OCI-LY1 (cell line): ENCODE measurements around the gene DLAT.

ENCODE experiments used
- H2AFZ ChIP-seq: fragments of 200-600 bp; sonication (generic), shearing (Covaris generic); 2 replicates; pipeline ENCODE4 v1.6.0; 2014; ENCODE audit warnings: antibody characterized with exemption, mild to moderate bottlenecking, low read length
- H3F3A ChIP-seq: fragments of 200-600 bp; sonication (generic), shearing (Covaris generic); 2 replicates; pipeline ENCODE4 v1.6.0; 2014; ENCODE audit warnings: mild to moderate bottlenecking, antibody characterized with exemption, low read length, moderate library complexity; ENCODE audit not compliant: insufficient read depth
- H3K27ac ChIP-seq: fragments of 200-600 bp; sonication (generic); 2 replicates; pipeline ENCODE4 v1.5.1; 2014; ENCODE audit warnings: low read length, mixed run types, mild to moderate bottlenecking, low read depth; ENCODE audit not compliant: poor library complexity, severe bottlenecking
- H3K27me3 ChIP-seq: fragments of 200-600 bp; sonication (generic); 2 replicates; pipeline ENCODE4 v1.6.0; 2014; ENCODE audit warnings: antibody characterized with exemption, mild to moderate bottlenecking, low read length, moderate library complexity; ENCODE audit not compliant: insufficient read depth
- H3K36me3 ChIP-seq: fragments of 200-600 bp; sonication (generic); 2 replicates; pipeline ENCODE4 v1.6.1; 2014; ENCODE audit warnings: mild to moderate bottlenecking, antibody characterized with exemption, low read length, moderate library complexity, mixed read lengths; ENCODE audit not compliant: insufficient read depth
- H3K4me1 ChIP-seq: fragments of 200-600 bp; sonication (generic); 2 replicates; pipeline ENCODE4 v1.5.1; 2014; ENCODE audit warnings: mild to moderate bottlenecking, low read length, moderate library complexity; ENCODE audit not compliant: insufficient read depth, severe bottlenecking
- H3K4me2 ChIP-seq: fragments of 200-600 bp; sonication (generic), shearing (Covaris generic); 2 replicates; pipeline ENCODE4 v1.6.1; 2014; ENCODE audit warnings: low read length
- H3K4me3 ChIP-seq: fragments of 200-600 bp; sonication (generic); 2 replicates; pipeline ENCODE4 v1.5.1; 2014; ENCODE audit warnings: low read length, low read depth, mild to moderate bottlenecking, mixed read lengths; ENCODE audit not compliant: poor library complexity, severe bottlenecking
- H3K79me2 ChIP-seq: fragments of 200-600 bp; shearing (Covaris generic); 2 replicates; pipeline ENCODE4 v1.6.1; 2016; ENCODE audit warnings: mixed run types, low read length, mixed read lengths; ENCODE audit not compliant: insufficient read depth
- H3K9ac ChIP-seq: fragments of 200-600 bp; sonication (generic), shearing (Covaris generic); 2 replicates; pipeline ENCODE4 v1.6.1; 2014; ENCODE audit warnings: mild to moderate bottlenecking, low read length, mixed read lengths
- H3K9me2 ChIP-seq: fragments of 200-600 bp; sonication (generic), shearing (Covaris generic); 2 replicates; pipeline ENCODE4 v1.6.1; 2014; ENCODE audit warnings: low read depth, mild to moderate bottlenecking, low read length, mixed read lengths
- H3K9me3 ChIP-seq: fragments of 200-600 bp; shearing (Covaris generic); 2 replicates; pipeline ENCODE4 v1.6.1; 2014; ENCODE audit warnings: low read length, mixed read lengths
- H4K20me1 ChIP-seq: fragments of 200-600 bp; sonication (generic), shearing (Covaris generic); 2 replicates; pipeline ENCODE4 v1.6.0; 2016; ENCODE audit warnings: mild to moderate bottlenecking, low read length; ENCODE audit not compliant: insufficient read depth
- CTCF ChIP-seq: fragments of 200-600 bp; sonication (generic), shearing (Covaris generic); IDR thresholded peaks from 2 replicates; pipeline ENCODE4 v1.5.1; 2017; ENCODE audit warnings: mild to moderate bottlenecking, antibody characterized with exemption, low read length, moderate library complexity, mixed read lengths
- EZH2 ChIP-seq: fragments of 200-600 bp; sonication (generic), shearing (Covaris generic); IDR thresholded peaks from 2 replicates; pipeline ENCODE4 v1.8.0; 2017; ENCODE audit warnings: borderline replicate concordance, mixed run types, mild to moderate bottlenecking, antibody characterized with exemption, low read length, moderate library complexity, mixed read lengths

The DLAT gene

GRCh38 chr11:112103446-112103845 is 78.2 kb downstream of the DLAT start:
- peaks cover 1% of the 10 kb centered on the region; the same call in 1 of the 2 replicates for H3K36me3 ChIP-seq
- H3K4me2 ChIP-seq = no peak overlapping the region
- H2AFZ ChIP-seq = no peak overlapping the region
- no peaks in the 10 kb centered on the region for H4K20me1 ChIP-seq
- H3K27ac ChIP-seq = no peak overlapping the region
- TF ChIP-seq EZH2 = no peak
- no peak for TF ChIP-seq CTCF
- no peaks in the 10 kb centered on the region for H3K9me2 ChIP-seq
- H3K9me3 ChIP-seq = no peaks in the 10 kb centered on the region
- H3K4me1 ChIP-seq = no peaks in the 10 kb centered on the region
- H3F3A ChIP-seq = no peaks in the 10 kb centered on the region
- no peak overlapping the region for H3K9ac ChIP-seq
- H3K79me2 ChIP-seq = no peaks in the 10 kb centered on the region
- no peak overlapping the region for H3K4me3 ChIP-seq
- H3K27me3 ChIP-seq = no peaks in the 10 kb centered on the region

DNA sequence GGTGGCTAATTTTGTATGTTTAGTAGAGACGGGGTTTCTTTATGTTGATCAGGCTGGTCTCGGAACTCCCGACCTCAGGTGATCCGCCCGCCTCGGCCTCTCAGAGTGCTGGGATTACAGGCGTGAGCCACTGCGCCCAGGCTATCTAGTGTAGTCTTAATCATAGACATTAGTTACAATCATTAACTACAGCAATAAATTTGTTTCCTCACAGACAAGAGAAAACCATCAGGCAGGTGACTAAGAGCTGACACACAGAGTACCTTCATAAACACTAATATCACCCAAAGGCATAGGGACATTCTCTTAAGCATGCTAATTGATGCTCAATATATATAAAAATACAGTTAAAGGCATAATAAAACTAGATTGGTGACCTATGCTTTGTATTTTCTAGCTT is 80.9 kb downstream of the DLAT start:
- no peaks in the 10 kb centered on the region for H3K36me3 ChIP-seq
- H3K4me3 ChIP-seq = no peak overlapping the region
- H3K9me2 ChIP-seq = no peaks in the 10 kb centered on the region
- H3K27me3 ChIP-seq = no peaks in the 10 kb centered on the region
- no peak overlapping the region for H3K9ac ChIP-seq
- no peaks in the 10 kb centered on the region for H4K20me1 ChIP-seq
- no peak overlapping the region for H2AFZ ChIP-seq
- TF ChIP-seq CTCF = no peak
- TF ChIP-seq EZH2 = no peak
- no peak overlapping the region for H3K27ac ChIP-seq
- no peaks in the 10 kb centered on the region for H3K79me2 ChIP-seq
- no peak overlapping the region for H3K4me2 ChIP-seq
- H3K9me3 ChIP-seq = peaks cover 5% of the 10 kb centered on the region; the same call in 1 of the 2 replicates
- no peaks in the 10 kb centered on the region for H3F3A ChIP-seq
- H3K4me1 ChIP-seq = no peaks in the 10 kb centered on the region
